ENCODE data around the gene OPCML. TPM values are rescaled to one million over a fixed set of nuclear protein-coding genes. Genes with fewer than 3 reads are reported as not detected.

Gene OPCML
- total RNA-seq, 1 experiment from 2014 or later = not detected

DNA sequence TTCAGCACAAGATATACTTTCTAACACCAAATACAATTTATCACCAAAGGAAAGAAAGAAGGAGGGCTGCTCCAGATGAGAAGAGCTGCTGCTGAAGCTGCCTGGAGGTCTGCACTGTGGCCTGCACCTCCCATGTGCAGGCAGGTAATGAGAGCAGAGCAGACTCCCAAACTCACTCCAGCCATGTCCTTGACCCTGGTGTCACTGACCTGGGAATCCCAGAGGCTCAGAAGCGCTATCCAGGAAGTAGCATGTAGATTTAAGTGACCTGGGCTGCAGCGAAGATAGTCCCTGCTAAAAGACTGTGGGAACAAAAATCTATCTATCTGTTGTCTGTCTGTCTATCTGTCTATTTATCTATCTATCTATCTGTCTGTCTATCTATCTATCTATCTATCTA, 816.3 kb downstream of the OPCML start:
- in situ Hi-C loops (cut with HindIII; ENCODE audit: low pct_unique_long_range_greater_than_20kb, low sequenced_read_pairs) = no loop called here

DNA sequence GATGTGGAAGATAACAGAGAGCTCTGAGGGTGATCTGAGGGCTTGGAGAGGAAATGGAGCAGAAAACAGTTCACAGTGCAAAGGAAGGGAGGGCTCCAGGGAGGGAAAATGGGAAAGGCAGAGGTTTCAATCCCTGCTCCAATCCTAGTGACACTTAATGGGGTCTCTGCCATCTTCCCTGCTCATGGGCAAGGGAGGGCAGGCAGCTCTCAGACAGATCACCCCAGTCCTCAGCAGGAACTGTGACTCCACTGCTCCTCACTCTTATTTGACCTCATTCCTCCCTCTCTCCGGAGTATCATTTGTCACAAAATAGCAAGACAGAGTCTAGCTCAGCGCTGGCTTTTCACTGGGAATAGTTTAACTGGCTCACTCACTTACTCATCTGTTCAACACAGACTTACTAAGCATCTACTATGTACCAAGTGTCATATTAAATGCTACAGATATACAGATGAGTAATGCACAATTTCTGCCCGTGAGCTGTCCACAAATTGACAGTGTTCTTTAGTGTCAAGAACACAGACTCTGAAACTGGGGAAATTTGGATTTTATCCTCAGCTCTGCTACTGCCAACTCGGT, 817.4 kb downstream of the OPCML start:
- intact Hi-C loops (cut with micrococcal nuclease; ENCODE audit: unreplicated experiment) = no loop called here
- CTCF ChIA-PET = no interaction called here
- ATAC-seq = no peak

More for the DNA sequence above, 816.3 kb downstream of the OPCML start:
- intact Hi-C loops (cut with micrococcal nuclease; ENCODE audit: unreplicated experiment) = no loop called here
- Histone ChIP-seq H3K9me3 (ENCODE audit: control insufficient read depth, insufficient read depth, low read depth, low read length) (no peaks in the 10 kb centered on the region), H3K4me3 (ENCODE audit: low read depth in 2 of 2, low read length in 2 of 2) (no peak overlapping the region), H3K36me3 (ENCODE audit: control insufficient read depth, insufficient read depth, low read length) (no peaks in the 10 kb centered on the region), H3K27me3 (ENCODE audit: control insufficient read depth, insufficient read depth, low read length) (no peaks in the 10 kb centered on the region), H3K27ac (ENCODE audit: low read length) (no peak overlapping the region), H3K4me1 (ENCODE audit: control insufficient read depth, insufficient read depth, low read length) (no peaks in the 10 kb centered on the region)
- no peak for DNase-seq (ENCODE audit: low read depth, low spot score)
- TF ChIP-seq TCF7L2 (IDR thresholded peaks at IDR 0.05; ENCODE audit: low read depth, low read length) = no peak
- ChIA-PET CTCF (no interaction called here), POLR2A (no interaction called here)
- no peak for ATAC-seq
- BruUV-seq (replicated peaks) = no TSS peak

DNA sequence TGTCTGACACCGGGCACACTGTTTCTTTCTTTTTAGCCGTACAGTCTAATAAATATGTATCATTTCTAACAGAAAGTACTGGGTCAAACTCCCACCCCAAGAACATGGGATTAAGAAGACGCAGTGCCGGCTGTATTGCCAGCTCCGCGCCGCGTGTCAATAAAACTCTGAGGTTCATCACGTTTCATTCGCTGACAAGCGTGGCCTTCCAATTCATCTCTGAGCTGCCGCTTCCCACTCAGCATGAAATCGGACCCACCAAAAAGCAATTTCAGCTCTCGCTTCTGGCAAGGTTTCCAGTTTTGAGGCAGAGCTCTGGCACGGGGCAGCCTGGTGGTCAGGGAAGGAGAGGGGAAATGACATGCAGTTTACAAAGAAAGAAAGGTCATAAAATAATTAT, 819.8 kb downstream of the OPCML start:
- H3K4me3 ChIP-seq (ENCODE audit: low read depth in 2 of 2, low read length in 2 of 2) = no peak overlapping the region
- in situ Hi-C loops (cut with HindIII; ENCODE audit: low pct_unique_long_range_greater_than_20kb, low sequenced_read_pairs) = no loop called here
- ATAC-seq = no peak
- no TSS peak for BruUV-seq (replicated peaks)
- no peak overlapping the region for H3K27ac ChIP-seq (ENCODE audit: low read length)
- CTCF ChIA-PET = no interaction called here
- TF ChIP-seq SIN3A (IDR thresholded peaks at IDR 0.05; ENCODE audit: borderline replicate concordance, insufficient read depth, low read depth, low read length) = no peak
- TF ChIP-seq, protein P1, sequence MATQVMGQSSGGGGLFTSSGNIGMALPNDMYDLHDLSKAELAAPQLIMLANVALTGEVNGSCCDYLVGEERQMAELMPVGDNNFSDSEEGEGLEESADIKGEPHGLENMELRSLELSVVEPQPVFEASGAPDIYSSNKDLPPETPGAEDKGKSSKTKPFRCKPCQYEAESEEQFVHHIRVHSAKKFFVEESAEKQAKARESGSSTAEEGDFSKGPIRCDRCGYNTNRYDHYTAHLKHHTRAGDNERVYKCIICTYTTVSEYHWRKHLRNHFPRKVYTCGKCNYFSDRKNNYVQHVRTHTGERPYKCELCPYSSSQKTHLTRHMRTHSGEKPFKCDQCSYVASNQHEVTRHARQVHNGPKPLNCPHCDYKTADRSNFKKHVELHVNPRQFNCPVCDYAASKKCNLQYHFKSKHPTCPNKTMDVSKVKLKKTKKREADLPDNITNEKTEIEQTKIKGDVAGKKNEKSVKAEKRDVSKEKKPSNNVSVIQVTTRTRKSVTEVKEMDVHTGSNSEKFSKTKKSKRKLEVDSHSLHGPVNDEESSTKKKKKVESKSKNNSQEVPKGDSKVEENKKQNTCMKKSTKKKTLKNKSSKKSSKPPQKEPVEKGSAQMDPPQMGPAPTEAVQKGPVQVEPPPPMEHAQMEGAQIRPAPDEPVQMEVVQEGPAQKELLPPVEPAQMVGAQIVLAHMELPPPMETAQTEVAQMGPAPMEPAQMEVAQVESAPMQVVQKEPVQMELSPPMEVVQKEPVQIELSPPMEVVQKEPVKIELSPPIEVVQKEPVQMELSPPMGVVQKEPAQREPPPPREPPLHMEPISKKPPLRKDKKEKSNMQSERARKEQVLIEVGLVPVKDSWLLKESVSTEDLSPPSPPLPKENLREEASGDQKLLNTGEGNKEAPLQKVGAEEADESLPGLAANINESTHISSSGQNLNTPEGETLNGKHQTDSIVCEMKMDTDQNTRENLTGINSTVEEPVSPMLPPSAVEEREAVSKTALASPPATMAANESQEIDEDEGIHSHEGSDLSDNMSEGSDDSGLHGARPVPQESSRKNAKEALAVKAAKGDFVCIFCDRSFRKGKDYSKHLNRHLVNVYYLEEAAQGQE (IDR thresholded peaks at IDR 0.05; ENCODE audit: insufficient read depth in 1 of 2, low read depth in 2 of 2, low read length in 1 of 2) = no peak
- TF ChIP-seq TCF7L2 (IDR thresholded peaks at IDR 0.05; ENCODE audit: low read depth, low read length) = no peak
- TF ChIP-seq CTCF (IDR thresholded peaks at IDR 0.05) = no peak
- TF ChIP-seq POLR2AphosphoS5 (IDR thresholded peaks at IDR 0.05; ENCODE audit: low read depth, low read length) = no peak
- no peaks in the 10 kb centered on the region for H3K36me3 ChIP-seq (ENCODE audit: control insufficient read depth, insufficient read depth, low read length)
- POLR2A ChIA-PET = no interaction called here
- no peak for DNase-seq (ENCODE audit: low read depth, low spot score)
- H3K27me3 ChIP-seq (ENCODE audit: control insufficient read depth, insufficient read depth, low read length) = no peaks in the 10 kb centered on the region
- H3K4me1 ChIP-seq (ENCODE audit: control insufficient read depth, insufficient read depth, low read length) = no peaks in the 10 kb centered on the region
- intact Hi-C loops (cut with micrococcal nuclease; ENCODE audit: unreplicated experiment) = no loop called here
- no peaks in the 10 kb centered on the region for H3K9me3 ChIP-seq (ENCODE audit: control insufficient read depth, insufficient read depth, low read depth, low read length)

More for the DNA sequence above, 817.4 kb downstream of the OPCML start:
- no peak for DNase-seq (ENCODE audit: low read depth, low spot score)
- no peak overlapping the region for H3K27ac ChIP-seq (ENCODE audit: low read length)
- no peaks in the 10 kb centered on the region for H3K4me1 ChIP-seq (ENCODE audit: control insufficient read depth, insufficient read depth, low read length)
- POLR2A ChIA-PET = no interaction called here
- in situ Hi-C loops (cut with HindIII; ENCODE audit: low pct_unique_long_range_greater_than_20kb, low sequenced_read_pairs) = no loop called here
- H3K4me3 ChIP-seq (ENCODE audit: low read depth in 2 of 2, low read length in 2 of 2) = no peak overlapping the region
- no TSS peak for BruUV-seq (replicated peaks)
- H3K9me3 ChIP-seq (ENCODE audit: control insufficient read depth, insufficient read depth, low read depth, low read length) = no peaks in the 10 kb centered on the region
- no peaks in the 10 kb centered on the region for H3K36me3 ChIP-seq (ENCODE audit: control insufficient read depth, insufficient read depth, low read length)
- no peaks in the 10 kb centered on the region for H3K27me3 ChIP-seq (ENCODE audit: control insufficient read depth, insufficient read depth, low read length)
- TF ChIP-seq TCF7L2 (IDR thresholded peaks at IDR 0.05; ENCODE audit: low read depth, low read length) (no peak), SIN3A (IDR thresholded peaks at IDR 0.05; ENCODE audit: borderline replicate concordance, insufficient read depth, low read depth, low read length) (no peak)
